T47D (cell line): Measurements from ENCODE around the gene GSK3B.

Experiments
- DNase-seq, 2 experiments: peaks; one replicate each; pipeline versions ENCODE4 v3.0.0 to v3.0.0-alpha.2; 2011 to 2012; ENCODE audit warnings: low read depth in 1 of 2, low spot score in 1 of 2
- JUND ChIP-seq: IDR thresholded peaks from 2 replicates; pipeline ENCODE4 v1.6.1; 2012; ENCODE audit warnings: low read depth
- in situ Hi-C: cut with HindIII; loops from 2 replicates; pipeline ENCODE4 v1.10.0; 2016; ENCODE audit warnings: low sequenced_read_pairs, low pct_unique_long_range_greater_than_20kb

Gene GSK3B

DNA sequence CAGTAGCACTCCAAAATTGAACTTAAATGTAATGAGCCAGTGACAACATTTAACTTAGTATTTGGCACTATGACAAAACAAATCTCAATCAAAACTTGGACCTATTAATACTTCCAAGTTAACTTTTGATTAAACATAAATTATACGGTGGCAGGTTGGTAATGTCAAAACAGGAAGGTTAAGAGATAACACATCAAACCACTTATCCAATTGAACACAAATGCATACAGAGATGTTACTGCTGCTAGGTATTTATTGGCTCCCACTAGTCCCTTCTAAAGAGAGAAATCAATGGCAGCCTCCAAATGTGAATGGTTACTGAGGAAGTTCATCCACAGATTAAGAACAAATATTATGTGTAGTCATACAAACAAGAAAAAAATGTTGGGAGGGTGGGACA is 1.8 kb downstream of the GSK3B start:
- no peak for DNase-seq
- TF ChIP-seq JUND = no peak
- in situ Hi-C loops = no loop called here

DNA sequence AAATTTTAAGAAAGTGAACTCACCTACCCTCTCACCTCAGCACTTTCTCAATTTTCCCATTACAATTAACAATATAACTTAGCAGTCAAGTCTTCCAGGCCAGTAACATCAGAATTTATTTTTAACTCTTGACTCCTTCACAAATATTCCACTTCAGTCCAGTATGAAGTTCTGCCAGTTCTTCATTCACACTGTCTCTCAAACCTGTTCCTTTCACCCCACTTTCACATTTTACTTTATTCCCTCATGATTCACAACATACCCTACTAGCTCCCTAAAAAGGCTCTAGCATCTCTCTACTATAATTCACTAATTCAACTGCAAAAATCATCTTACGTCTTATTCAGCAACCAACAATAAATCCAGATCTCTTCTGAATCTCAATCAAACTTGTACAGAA is 3.8 kb downstream of the GSK3B start:
- no peak for DNase-seq
- TF ChIP-seq JUND = no peak
- in situ Hi-C loops = no loop called here

DNA sequence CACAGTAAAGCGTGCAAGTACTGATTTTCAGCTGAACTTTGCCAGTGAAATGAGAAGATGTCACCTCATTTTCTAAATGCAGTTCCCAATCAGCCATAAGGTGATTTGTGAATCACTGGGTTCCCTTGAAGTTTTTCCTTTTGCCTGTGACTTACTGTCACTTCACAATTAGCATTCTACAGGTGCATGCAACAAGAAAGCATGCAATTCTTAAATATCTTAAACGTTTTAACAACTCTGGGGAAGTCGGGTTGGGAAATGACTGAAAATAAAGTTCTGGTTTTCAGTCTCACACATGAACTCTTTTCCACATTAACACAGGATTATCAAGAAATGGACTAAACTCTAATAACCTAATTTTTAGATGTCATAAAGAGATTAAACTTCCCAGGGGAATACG is 5.2 kb downstream of the GSK3B start:
- TF ChIP-seq JUND = no peak
- DNase-seq = no peak
- in situ Hi-C loops = no loop called here

- no peak for DNase-seq
- in situ Hi-C loops = no loop called here
These were observed 5.6 kb downstream of the GSK3B start for GRCh38 chr3:120088622-120089021.

DNA sequence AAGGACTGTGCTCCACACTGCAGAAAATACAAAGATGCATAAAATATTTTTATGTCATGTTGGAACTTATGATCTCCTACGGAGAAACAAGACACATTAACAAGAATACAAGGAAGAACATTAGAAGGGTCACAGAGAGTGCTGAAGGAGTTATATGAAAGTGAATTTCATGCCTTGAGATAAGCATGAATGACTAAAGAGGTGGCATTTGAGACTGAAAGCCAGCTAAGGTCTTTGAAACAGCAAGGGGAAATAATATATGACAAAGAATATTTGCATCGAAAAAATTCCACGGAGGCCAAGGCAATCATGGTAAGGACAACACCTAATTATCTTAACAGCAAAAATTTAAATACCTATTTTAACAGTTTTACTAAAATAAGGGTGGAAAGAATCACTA is 12.5 kb downstream of the GSK3B start:
- in situ Hi-C loops = no loop called here
- TF ChIP-seq JUND = no peak
- no peak for DNase-seq

More at GRCh38 chr3:120088622-120089021, 5.6 kb downstream of the GSK3B start:
- TF ChIP-seq JUND = no peak

GRCh38 chr3:120080836-120081235 is 13.4 kb downstream of the GSK3B start:
- no peak for DNase-seq
- TF ChIP-seq JUND = no peak
- in situ Hi-C loops = no loop called here

DNA sequence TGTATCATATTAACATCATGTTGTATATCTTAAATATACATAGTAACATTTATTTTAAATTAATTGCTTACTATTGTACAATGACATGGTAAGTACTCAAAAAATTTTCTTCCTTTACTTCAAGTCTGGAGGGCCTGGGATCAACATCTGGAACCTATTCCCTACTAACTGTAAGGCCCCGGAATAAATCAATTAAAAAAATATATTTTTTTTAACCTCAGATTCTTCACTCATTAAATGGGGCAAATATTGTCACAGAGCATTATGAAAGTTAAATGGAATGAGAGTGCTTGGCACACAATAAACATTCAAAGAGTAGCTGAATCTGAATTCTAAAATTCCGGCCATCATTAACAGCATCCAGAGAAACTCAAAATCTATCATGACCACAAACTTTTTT is 16.5 kb downstream of the GSK3B start:
- in situ Hi-C loops = no loop called here
- TF ChIP-seq JUND = no peak
- DNase-seq = no peak

DNA sequence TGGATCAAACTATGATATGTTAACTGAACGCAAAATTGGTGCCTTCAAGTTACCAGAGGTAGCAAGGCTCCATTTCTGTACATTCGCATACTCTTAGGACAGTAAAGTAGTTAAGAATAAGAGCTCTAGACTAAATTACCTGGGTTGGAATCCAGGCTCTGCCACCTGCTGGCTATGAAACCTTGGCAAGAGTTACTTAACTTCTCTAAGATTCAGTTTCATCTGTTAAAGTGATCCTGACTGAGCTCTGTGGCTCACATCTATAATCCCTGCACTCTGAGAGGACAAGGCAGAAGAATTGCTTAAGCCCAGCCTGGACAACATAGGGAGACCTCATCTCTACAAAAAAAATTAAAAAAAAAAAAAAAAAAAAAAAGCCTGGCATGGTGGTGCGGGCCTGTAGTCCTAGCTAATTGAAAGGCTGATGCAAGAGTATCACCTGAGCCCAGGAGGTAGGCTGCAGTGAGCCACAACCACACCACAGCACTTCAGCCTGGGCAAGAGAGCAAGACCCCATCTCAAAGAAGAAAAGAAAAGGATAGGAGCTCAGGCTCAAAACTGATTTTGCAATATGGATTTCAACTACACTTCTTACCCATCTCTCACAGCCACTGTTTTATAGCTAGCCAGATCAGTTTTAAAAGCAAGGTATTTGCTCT is 21.3 kb downstream of the GSK3B start:
- no peak for TF ChIP-seq JUND
- peak in 1 of 2 experiments; percentile 60 for DNase-seq
- in situ Hi-C loops = no loop called here

DNA sequence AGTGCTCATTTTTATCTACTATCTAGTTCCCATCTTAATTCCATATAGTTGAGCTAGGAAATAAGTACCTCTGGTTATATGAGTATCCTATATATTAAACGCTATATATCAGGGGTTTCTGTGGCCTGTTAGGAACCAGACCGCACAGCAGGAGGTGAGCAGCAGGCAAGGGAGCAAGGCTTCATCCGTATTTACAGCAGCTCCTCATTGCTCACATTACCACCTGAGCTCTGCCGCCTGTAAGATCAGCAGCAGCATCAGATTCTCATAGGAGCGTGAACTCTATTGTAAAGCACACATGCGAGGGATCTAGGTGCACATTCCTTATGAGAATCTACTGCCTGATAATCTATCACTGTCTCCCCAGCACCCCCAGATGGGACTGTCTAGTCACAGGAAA is 23.0 kb downstream of the GSK3B start:
- DNase-seq = no peak
- in situ Hi-C loops = no loop called here
- TF ChIP-seq JUND = no peak

DNA sequence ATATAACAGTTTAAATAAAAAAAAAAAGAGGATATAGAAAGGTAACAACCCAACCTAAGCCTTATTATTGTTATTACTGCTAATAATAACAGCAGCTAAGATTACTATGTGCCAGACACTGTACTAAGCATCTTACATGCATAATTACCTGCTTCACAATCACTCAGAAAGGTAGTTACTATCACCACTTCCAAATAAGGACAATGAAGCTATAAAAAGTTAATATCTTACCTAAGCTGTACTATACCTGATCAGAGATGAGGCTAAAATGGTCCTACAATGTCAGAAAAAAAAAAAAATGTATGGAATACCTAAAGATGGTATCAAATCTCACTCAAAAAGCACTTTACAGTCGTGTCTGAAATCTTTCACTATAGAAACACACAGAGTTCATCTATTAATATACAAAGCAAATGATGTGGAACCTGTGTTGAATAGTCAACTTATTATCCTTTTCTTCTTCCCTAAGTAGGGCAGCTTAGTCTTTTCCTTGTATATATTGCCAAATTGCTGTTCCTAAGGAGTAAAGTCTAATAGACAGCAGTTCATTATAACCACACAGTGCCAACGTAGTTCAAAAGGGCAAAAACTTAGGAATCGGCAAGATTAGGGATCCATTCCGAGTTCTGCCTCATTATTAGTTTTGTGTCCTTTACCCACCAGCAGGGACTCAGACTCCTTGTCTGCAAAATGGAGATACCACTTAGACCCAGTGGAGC is 23.8 kb downstream of the GSK3B start:
- TF ChIP-seq JUND = no peak
- no peak for DNase-seq
- in situ Hi-C loops = no loop called here

DNA sequence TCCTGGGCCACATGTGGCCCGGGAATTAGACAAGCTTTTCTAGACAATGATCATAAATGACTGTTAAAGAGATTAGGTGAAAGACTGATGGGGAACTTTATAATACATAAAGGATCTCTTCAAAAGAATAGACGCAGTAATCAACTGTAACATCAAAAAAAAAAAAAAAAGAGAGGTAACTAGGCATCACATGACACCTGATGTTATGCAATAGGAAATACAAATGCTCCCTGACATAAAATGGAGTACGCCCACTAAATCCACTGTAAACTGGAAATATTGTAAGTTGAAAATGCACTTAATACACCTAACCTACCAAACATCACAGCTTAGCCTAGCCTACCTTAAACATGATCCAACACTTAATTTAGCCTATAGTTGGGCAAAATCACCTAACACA is 27.2 kb downstream of the GSK3B start:
- DNase-seq = no peak
- in situ Hi-C loops = no loop called here
- TF ChIP-seq JUND = no peak

- DNase-seq = no peak
- in situ Hi-C loops = no loop called here
- no peak for TF ChIP-seq JUND
These were observed 27.6 kb downstream of the GSK3B start for GRCh38 chr3:120066634-120067033.

DNA sequence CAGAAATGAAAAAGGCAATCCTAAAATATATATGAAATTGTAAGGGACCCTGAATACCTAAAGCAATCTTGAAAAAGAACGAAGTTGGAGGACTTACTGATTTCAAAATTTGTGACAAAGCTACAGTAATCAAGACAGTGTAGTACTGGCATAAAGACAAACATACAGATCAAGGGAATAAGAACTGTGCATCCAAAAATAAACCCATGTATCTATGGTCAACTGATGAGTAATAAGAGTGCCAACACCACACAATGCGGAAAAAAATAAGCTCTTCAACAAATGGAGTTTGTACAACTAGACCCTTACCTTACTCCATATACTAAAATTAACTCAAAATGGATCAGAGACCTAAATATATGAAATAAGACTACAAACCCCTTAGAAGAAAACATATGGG is 29.6 kb downstream of the GSK3B start:
- TF ChIP-seq JUND = no peak

GRCh38 chr3:120062474-120062873 is 31.8 kb downstream of the GSK3B start:
- no peak for TF ChIP-seq JUND
- DNase-seq = no peak
- in situ Hi-C loops = no loop called here

More for the DNA sequence above, 29.6 kb downstream of the GSK3B start:
- DNase-seq = no peak
- in situ Hi-C loops = no loop called here
